Activated CD4-positive, CD25-positive, alpha-beta regulatory T cell treated with anti-CD3 and anti-CD28 coated beads, Interleukin-2, amount 50 U/mL, for 72 hours (primary cell): ENCODE results near the gene ROCK2.
A peak's percentile ranks its signal among the peaks of the same experiment; 100 is the strongest.

Experiments
- DNase-seq: peaks from one replicate; pipeline ENCODE4 v3.0.0; 2021

Gene ROCK2

DNA sequence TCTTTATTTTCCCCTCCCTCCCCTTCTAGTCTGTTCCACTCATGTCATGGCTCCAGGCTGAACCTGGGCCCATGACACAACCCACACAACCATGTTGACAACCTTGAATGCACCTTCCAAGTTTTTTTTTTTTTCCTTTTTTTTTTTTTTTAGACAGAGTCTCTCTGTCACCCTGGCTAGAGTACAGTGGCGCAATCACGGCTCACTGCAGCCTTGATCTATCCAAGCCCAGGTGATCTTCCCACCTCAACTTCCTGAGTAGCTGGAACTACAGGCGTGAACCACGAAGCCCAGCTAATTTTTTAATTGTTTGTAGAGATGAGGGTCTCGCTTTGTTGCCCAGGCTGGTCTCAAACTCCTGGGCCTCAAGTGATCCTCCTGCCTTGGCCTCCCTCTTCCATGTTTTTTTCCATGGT, 21.9 kb upstream of the ROCK2 start:
- DNase-seq, result no peak

DNA sequence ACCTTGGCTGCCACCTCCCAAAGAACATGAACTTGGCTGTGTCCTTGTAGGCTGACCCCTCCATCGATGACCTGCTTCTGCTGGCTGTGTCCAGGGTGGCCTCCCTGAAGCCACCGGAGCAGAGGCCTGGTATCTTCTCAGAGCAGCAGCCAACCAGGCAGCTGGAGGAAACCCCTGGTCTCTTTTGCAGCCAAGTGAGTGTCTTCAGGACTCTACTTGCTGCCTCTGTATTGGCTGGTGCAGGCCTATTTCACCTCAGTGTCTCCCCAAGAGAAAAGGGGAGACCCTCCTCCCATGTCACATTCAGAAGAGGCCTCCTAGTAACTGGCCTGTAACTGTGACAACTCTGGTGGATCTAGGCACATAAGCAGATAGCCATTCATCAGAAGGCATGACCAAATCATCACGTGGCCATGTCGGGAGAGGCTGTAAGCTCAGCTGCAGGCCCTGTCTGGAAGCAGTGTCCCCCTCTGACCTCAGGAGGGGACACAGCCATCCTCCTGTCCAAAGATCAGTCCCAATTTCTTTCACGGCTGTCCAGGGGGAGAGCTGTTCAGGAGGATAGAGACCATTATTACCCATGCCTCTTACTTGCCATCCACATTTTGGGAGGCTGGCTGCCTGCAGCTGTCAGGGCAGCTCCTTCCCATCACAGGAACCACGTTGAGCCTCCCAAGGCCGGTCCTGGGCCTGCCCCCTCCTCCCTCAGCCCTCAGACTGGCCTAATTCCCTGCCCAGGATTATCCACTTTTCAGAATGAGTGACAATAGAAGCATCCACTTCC, 20.9 kb upstream of the ROCK2 start:
- DNase-seq, result no peak

DNA sequence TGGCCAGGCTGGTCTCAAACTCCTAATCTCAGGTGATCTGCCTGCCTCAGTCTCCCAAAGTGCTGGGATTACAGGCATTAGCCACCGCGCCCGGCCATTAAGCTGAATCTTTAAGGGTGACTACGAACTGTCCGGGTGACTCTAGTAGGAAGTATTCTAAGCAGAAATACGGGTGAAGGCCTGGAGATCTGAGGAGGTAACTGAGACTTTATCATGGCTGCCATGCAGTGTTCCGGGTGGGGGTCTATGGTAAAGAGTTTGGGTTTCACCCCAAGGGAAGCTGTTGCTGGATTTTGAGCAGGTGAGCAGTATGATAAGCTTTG, 20.1 kb upstream of the ROCK2 start:
- DNase-seq, result no peak

DNA sequence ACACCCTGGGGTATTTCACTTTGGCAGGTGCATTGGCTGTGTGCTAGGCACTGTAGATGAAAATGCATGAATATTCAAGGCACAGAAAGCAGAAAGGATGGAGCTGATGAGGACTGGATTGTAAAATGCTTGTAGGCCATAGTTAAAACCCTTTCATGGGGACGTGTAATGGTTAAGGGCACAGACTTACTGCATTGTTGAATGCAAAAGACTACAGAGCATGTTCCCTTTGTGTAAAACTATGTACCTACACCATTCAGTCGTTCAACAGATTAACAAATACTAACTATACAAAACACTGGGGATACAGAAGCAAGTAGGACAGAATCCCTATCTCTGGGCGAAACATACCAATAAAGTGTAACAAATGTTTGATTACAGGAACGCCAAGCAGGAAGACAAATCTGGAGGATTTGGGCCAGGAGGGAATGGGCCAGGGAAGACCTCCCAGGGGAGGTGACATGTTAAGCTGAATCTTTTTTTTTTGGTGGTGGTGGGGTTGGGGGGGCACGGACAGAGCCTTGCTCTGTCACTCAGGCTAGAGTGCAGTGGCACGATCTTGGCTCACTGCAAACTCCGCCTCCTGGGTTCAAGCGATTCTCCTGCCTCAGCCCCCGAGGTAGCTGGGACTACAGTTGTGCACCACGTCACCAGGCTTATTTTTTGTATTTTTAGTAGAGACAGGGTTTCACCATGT, 19.6 kb upstream of the ROCK2 start:
- DNase-seq, result no peak

DNA sequence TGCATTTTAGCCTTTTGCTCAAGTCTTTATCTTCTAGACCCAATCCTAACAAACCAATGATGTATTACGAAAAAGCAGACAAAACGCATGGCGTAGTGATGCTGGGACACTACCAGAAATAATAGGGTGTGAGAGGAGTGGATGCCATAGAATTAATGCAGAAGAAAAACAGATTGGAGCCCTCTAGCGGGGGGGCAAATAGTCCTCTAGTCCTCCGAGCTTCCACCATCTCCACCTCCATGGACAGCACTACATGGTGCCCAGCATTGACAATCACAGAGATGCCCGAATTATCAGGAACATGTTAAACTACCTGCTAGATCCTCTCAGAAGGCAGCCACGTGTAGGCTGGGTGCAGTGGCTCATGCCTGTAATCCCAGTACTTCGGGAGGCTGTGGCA, 15.4 kb upstream of the ROCK2 start:
- no peak for DNase-seq

DNA sequence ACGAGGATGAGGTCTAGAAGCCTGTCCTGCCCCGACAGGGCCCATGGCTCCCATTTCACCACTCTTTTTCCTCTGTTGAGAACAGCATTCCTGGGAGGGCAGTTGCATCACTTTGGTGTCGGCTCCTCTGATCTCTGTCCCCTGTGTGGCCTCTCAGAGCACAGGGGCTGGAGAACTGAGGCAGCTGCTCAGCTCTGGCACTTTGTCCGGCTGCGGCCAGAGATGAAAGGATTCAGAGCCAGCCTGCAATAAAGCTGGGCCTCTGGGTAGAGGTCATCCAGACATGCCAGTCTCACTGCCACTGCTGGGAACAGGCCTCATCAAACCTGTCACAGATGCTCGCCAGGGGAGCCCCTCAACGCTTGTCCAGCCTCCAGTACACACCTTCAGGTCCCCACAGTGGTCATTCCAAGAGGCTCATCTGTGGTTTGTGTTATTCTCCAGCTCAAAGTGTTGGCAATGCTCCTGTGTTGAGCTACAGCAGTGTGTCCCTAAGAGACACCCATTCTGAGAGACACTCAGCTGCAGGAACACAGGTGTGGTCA, 13.1 kb upstream of the ROCK2 start:
- DNase-seq, result no peak

DNA sequence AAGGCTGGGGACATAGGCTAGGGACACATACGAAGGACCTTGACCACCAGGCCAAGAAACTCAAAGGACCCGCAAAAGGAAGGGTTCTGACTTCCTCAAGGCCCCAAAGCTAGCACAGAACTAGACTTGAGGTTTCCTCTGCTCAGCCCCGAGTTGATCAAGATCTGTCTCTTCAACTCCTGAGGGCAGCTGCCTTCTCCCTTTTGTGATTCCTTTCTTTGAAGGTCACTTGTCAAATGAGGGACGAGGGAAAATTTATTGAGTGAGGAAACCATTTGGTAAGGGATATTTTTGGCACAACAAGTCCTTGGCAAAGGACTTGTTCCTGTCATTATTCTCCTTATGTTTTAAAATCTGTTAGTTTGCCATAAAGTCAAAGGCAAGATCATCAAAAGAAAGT, 12.3 kb upstream of the ROCK2 start:
- no peak for DNase-seq

DNA sequence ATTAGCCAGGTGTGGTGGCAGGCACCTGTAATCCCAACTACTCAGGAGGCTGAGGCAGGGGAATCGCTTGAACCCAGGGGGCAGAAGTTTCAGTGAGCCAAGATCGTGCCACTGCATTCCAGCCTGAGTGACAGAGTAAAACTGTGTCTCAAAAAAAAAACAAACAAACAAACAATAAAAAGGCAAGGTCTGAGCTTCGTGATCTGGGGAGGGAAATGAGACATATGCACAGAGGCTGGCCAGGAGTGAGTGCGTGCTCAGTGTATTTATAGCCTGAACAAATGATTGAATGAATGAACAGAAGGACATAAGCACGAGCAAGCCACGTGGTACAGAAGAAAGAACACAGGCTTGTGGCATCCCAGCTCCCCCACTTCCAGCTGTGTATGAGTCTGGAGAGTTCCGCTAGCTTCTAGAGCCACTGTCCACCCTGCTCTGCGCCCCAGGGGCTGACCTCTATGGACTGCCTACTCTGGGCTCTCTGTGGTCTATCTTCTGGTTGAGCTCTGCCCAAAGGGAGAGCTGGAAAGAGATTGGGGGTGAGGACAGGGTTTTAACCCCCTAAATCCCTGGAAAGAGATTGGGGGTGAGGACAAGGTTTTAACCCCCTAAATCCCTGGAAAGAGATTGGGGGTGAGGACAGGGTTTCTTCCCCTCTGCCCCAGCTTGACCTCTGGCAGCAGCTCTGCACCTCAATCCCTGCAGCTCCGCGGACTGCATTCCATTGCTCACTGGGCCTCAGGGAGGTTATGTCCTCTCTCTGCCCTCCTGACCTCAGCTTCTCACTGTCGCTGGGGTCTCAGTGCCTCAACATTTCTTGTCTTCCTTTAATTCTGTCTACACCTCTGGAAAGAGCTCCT, 11.0 kb upstream of the ROCK2 start:
- DNase-seq, result no peak

DNA sequence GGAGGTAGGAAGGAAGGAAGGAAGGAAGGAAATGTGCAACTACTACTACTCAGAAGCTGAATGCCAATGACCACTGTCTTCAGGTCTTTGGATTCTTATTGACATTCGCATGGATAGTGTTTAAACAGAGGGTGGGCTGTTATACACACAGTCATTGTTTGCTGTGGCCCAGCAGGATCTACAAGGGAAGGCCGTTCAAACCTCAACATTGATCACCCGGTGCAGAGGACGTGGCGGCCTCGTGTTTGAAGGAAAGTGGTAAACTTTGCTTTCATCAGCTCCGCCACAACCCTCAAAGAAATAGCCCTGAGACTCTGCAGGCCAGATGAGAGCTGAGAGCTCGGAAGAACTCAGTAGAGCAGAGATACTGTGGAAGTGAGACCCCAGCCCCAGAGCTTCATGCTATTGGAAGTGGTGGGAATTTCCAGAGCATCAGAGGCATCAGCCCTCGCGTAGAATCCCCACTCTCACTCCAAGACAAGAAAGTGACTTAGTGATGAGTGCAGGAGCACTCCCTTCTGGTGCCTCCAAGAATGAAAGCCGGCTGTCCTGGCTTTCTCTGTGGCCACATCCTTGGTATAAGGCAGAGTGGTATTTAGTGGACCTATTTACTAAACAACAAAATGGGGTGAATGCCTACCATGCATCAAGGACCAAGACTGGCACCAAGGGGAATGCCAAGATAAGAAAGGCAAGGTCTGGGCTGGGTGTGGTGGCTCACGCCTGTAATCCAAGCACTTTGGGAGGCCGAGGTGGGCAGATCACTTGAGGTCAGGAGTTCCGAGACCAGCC, 10.1 kb upstream of the ROCK2 start:
- no peak for DNase-seq

DNA sequence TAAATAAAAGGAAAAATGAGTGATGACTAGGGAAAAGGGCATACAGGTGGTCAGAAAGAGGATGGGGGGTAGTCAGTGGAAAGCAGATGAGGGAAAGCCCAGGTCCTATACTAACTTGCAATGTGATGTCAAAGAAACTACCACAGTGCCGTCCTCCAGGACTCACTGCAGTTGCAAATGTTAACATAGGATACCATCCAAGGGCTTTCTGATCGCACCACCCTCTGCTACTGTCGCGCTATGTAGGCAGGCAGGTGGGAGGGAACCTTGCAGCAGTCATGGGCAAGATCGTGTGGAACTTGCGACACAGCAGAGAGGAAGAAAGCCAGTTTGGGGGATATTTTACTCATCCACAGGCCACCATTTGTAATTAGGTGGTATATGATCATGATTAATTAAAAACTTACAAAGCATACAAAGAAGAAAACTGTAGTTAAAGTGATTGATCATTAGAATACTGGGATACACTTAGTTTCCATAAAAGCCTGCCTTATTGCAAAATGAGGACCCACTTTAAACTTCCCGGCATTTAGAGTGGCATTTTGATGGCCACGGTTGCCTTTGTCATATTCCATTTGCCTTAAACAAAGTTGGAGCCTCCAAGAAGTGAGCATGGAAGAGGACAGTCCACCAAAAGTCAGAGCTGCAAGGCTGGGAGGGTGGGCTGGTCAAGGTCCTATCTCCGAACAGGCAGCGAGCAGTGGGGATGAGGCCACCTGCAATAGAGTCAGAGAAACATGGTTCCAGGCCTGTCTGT, 8.5 kb upstream of the ROCK2 start:
- no peak for DNase-seq

DNA sequence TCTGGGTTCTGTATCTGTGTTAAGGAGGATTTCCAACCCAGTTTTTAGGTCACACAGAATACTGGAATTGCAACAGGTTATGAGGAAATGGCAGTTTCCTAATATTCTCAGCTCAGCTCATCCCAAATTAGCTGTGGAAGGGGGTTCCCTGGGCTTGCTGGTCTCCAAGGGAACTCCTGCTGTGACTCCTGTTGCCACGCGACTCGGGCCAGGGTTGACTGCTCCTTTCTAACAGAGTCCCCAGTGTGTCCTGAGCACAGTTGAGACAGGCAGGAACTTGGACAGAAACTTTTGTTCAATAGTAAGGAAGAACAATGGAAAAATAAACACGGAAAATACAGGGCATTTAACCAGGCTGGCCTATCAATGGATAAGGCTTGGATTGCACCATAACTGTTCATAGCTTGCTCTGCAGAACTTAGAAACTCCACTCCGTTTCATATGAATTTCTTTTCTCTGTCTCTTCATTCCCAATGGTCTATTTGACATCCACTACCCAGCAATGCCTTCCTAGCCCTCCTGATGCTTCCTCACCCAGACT, 3.8 kb upstream of the ROCK2 start:
- no peak for DNase-seq

DNA sequence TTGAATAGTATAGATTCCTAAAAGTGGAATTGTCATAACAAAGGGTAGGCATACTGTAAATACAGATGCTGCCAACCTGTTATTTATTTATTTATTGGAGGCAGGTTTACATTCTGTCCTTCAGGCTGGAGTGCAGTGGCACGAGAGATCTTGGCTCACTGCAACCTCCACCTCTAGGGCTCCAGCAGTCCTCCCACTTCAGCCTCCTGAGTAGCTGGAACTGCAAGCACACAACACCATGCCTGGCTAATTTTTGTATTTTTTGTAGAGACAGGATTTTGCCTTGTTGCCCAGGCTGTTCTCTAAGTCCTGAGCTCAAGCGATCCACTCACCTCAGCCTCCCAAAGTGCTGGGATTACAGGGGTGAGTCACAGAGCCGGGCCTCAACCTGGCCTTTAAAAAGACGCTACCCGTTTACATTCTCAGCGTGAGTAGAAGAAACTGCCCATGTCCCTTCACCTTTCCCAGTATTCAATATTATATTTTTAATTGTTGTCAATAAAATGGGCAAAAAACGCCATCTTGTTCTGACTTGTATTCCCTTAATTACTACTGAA, 3.0 kb upstream of the ROCK2 start:
- no peak for DNase-seq

DNA sequence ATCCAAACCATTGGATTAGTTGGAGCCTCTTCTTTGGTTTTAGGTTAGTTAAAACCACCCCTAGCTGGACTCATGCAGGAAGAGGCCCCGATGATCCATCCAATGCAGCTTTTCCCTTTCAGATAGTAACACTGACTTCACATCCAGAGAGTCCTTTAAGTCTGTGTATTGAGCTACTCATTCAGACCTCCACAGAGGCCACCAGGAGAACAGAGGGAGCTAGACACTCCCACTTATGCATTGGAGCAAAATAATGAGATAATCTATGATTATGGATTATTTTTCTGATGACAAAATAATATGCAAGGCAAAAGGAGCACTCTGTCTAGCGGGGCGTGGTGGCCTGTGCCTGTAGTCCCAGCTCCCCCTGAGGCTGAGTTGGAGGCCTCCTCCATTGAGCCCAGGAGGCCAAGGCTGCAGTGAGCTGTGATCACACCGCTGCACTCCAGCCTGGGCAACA, 1.6 kb upstream of the ROCK2 start:
- DNase-seq, result no peak

DNA sequence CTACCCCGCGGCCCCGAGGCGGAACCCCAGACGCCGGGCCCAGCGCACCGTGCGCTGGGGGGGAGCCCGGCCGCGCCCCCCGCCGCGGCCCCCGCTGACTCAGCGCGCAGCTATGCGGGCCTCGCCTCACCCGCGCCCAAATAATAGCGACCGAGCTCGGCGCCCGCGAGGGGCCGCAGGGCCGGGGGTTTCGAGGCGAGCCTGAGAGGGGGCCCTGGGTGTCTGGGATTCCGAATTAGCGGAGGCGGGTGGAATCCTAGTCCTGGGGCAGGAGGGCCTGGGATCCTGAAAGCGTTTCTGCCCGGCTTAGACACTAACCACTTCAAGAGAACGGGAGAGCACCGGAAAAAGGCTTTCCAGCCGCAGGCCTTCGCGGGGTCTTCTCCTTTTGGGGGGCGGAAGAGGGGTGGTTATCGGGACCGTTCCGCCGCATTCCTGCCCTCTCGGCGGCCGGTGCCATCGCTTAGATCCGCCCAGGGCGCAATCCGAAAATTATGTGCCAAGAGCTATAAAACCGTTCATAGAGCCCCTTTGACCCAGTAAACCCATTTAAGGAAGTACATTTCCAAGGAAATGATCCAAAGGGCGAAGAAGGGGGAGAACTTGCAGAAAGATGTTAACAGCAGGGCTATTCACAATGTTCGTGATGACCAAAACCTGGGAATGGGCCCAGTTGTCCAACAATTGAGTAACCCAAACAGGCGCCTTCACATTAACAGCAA, 681 bp upstream of the ROCK2 start:
- DNase-seq, result no peak

DNA sequence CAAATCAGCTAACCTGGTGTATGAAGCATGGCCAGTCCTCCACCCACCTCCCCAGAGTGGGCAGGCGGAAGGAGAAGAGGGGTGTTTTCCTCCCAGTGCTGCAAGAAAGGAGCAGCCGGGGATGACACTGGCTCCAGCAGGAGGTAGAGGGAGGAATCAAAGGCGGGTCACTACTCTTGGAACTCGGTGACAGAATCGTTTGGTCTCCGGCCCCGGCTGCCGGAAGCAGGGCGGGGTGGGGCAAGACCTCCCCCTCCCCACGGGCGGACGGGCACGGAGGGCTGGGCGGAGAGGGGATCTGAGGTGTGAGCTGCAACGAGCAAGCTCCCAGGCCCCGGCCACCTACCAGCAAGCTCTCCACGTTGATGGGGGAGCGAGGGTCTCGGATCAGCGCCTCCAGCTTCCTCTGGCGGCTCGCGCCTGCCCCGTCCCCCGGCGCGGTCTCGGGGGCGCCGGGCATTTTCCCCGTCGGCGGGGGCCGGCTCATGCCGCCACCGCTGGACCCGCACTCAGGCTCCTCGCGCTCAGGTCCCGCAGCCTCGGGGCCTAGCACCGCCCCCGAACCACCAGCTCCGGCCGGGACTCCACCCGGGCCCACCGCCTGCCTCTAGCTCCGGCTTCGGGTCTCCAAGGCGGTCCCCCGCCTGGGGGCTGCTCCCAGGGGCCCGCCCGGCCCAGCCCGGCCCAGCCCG, 640 bp downstream of the ROCK2 start:
- peak; percentile 48 for DNase-seq

DNA sequence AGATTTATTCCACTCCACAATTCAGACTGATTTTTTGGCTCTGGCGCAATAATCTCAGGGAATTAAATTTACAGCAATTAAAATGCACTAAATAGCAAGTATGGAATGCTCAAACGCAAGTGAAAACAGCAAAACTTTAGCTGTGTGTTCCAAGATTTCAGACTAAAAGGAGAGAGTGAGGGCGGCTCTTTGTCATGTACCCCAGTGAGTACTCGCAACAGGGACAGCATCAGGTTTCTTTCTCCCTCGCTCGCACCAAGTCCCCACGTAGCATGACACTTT, 1.1 kb downstream of the ROCK2 start:
- no peak for DNase-seq

DNA sequence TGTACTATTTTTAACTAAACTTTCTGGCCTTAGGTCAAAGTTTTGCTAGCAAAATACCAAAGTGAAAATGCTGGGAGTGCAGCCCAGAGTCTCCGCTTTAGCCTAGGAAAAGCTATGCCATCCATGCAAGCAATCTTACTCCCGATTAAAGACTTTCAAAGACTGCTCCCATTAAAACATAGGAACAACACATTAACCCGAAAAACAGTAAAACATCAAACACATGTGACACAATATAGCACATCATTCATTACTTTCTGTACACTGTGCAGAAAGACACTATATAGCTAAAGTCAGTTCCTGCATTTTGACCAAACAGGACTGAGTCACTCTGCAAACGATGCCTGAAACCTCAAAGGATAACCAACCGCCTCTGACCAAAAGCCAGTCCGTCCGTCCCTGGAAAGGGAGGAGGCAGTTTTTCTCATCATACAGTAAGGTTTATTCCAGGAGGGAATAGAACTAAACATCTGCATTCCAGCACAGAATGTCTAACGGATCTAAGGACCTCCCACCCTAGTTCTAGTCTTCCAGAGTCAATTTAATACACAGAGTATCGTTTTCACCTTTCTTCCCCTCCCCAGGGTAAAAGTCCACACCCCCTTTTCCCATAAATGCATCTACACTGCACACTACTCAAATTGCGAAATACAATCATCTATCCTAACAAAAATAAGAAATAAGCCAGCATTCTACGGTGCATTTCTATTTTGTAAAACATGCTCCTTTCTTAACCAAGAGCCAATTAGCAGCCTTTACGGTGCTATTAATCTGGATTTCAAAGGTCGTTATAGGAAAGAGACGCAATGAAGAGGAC, 1.7 kb downstream of the ROCK2 start:
- no peak for DNase-seq

DNA sequence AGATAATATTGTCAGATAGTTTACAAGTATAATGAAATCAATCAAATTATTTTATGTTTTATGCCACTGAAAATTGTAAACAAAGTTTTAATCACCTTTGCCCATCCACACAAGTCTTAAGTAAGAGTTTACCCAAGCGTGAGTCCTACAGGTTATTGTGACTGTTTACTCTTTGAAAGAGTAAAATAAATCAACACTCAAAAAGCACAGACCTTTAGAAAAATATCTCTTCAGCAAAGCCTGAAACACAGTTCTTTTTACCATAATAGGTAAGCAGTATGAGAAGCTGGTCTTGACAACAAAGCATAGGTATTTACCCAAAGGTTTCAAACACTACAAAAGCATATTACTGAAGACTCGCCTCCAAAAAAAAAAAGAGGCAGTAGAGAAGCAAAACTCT, 3.7 kb downstream of the ROCK2 start:
- no peak for DNase-seq

DNA sequence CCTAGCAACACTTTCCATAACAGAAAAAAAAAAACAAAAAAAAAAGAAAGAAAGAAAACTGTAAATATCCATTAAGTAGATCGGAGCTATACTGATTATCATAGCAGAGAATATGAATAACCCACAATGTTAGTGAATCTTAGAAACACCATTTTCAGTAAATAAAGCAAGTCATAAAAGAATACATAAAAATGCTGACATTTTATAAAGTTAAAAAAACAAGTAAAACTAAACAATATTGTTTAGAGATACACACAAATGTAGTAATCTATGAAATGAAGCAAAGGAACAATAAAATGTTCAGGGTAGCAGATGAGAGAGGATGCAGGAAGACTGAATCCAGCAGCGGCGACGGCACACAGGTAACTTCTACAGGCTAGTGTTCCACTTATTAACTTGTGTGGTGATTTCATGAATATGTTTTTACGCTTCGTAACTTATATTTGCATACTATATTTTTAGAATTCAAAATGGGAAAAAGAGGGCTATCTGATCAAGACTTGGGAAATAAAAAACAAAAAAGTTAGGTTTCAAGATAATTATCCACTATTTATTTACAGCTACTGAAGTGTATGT, 4.8 kb downstream of the ROCK2 start:
- DNase-seq, result no peak
